HG03520 (cell line): Measurements from ENCODE around the gene FA2H.

ENCODE experiments used
- ATAC-seq: cut with Tn5 transposase; IDR thresholded peaks from one replicate; pipeline ENCODE4 v1.9.1; 2021; ENCODE audit warnings: mild to moderate bottlenecking, moderate library complexity; ENCODE audit not compliant: unreplicated experiment

FA2H gene

DNA sequence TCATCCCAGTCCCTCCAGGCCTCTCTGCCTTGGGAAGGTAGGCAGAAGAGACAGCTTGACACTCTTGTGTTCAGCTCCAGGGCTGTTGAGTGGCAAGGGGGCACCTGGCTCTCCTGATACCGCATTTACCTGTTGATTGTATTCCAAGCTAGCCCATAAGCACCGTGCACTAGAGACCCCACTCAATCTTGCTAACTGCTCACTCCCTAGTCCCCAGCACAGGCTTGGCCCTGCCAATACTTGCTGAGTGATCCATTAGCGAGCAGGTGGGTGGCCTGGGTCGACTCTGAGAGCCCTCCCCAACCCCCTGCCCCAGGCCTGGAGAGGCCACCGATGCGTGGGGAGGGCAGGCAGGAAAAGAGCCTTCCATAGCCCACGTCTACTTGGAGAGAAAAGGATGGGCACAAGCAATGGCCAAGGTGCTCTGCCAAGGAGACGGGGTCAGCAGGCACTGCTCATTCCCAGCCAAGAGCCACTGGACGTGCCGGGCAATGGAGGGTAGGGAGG lies 29.5 kb downstream of the FA2H start:
- ATAC-seq: no peak

GRCh38 chr16:74744566-74744965 lies 30.1 kb downstream of the FA2H start:
- no peak for ATAC-seq

DNA sequence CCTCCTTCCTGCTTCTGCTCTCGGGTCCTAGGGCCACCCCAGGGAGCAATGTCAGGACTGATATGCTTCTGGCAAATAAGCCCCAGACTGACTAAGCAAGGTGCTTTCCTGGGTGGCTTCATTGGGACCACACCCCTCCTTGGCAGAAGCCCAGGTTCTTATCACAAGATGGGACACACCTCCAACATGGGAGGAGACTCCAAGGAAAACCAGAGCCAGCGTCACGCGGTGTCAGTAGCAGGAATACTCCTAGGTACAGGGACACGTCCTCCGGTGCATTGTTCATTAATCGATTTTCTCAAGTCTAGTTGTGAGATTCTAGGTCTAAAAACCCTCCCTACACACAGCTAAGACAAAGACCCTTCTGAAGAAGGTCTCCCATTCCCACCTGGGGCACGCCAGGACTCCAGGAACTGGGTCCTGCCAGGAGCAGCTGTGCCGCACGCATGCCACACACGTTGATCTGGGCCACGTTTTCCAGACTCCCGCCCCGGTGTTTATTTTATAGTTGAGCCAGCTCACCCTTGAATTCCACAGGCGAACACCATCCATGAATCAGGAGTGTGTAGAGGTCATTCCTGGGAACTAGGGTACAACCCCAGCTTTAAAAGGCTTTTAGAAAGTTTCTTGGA lies 30.8 kb downstream of the FA2H start:
- no peak for ATAC-seq

DNA sequence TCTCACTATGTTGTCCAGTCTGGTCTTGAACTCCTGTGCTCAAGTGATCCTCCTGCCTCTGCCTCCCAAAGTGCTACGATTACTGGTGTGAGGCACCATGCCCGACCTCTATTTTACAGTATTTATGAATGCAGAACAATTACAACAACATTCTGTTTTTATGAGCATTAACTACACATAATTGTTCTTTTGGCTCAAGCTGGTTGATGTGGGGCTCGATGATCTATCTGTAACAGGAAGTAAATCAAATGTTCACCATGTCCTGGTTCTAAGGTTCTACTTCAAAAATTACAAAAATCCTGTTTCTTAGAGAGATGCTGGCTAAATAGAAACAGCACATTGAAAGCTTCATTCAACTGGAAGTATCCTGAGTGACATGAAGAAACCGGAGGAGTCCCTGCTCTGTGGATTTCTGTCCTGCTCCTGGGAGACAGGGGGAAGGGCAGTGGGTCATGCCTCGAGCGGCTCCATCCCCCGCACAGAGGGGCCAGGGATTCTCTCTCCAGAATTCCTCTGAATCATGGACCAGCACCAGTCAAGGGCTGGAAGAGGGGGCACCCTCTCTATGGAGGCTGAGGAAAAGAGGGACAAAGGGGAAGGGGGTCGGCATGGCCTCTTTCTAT lies 31.5 kb downstream of the FA2H start:
- ATAC-seq: no peak

DNA sequence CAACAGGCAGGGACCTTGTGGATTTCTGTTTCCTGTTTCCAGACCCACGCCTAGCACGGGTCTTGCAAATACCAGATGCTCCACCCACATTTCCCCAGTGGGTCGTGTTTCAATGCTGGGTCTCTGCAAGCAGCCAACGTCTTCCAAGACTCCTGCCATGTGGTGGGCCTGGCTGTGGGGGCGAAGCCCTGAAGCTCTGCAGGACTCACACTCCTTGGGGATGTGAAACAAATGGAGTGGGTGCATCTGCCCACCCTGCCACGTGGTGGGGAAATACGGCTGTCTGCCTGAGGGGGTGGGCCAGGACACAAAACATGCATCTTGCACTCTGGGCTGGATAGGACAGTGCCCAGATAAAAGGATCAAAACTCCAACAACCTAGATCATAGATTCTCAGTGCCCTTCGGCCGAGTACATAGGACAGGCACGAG lies 32.6 kb downstream of the FA2H start:
- no peak for ATAC-seq

- no peak for ATAC-seq
These were observed 33.8 kb downstream of the FA2H start for GRCh38 chr16:74740795-74741304.

GRCh38 chr16:74739275-74739674 lies 35.3 kb downstream of the FA2H start:
- ATAC-seq: no peak

DNA sequence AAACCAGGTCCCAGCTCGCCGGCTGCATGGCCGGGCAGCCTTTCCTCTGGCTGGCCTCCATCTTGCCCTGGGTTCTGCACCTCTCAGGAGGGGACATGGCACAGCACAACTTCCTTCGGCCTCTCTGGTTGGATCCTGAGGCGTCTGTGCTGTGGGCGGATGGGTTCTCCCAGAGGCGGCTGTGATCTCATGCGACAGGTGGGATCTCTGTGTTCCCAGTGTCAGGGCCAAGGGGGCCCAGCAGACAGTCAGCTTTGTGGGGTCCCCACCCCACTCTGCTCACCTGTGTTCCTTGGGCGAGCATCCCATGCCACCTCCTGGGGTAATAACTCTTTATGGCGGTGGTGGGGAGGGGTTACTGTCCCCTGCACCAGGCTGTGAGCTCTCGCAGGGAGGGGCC lies 35.8 kb downstream of the FA2H start:
- ATAC-seq: no peak

DNA sequence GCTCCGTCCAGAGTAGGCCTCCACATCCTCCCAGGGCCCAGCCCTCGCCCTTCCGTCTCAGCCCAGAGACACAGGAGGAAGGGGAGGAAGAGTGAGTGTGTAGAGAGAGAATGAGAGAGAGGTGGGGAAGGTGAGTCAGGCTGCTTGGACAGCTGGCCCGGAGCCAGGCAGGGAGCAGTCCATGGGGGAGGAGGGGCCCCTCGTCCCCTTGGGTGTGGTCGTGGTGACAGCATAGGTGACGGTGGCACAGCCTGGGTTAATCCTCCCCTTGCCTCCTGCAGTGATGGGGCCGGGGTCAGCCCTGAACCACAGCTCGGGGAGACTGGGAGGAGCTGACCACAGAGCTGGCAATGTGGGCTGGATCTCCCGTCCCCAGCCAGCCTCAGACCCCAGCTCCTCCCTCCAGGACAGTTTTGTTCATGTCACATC lies 36.5 kb downstream of the FA2H start:
- no peak for ATAC-seq

GRCh38 chr16:74737521-74737920 lies 37.1 kb downstream of the FA2H start:
- no peak for ATAC-seq

DNA sequence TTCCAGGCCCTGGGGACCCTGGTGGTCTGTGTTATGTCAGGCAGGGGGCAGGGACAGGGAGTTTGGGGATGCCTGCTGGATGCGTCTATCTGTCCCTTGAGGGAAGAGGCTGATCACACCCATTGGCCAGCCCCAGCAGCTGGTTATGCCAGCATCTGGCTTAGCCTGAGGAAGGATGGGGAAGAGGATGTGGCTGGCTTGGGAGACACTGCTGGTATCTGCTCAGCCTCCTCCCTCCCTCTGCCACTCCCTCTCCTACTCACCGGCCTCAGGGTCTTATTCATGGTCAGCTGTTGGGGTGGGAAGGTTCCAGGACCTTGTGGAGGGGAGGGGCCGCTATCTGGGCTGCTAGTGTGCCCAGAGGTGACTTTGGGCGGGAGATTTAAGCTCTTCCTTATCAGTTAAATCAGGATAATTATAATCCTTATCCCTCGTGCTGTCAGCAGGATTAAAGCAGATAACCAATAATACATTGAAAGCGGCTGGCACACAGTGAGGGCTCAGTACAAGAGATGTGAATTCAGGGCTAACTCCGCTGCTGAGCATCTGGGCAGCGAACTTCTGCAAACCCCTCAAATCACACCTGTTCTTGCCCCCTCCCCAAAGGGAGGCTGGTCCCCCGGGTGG lies 38.0 kb downstream of the FA2H start:
- no peak for ATAC-seq

GRCh38 chr16:74735554-74735953 lies 39.1 kb downstream of the FA2H start:
- ATAC-seq: no peak

- ATAC-seq: no peak
These were observed 39.5 kb downstream of the FA2H start for GRCh38 chr16:74735162-74735452.

DNA sequence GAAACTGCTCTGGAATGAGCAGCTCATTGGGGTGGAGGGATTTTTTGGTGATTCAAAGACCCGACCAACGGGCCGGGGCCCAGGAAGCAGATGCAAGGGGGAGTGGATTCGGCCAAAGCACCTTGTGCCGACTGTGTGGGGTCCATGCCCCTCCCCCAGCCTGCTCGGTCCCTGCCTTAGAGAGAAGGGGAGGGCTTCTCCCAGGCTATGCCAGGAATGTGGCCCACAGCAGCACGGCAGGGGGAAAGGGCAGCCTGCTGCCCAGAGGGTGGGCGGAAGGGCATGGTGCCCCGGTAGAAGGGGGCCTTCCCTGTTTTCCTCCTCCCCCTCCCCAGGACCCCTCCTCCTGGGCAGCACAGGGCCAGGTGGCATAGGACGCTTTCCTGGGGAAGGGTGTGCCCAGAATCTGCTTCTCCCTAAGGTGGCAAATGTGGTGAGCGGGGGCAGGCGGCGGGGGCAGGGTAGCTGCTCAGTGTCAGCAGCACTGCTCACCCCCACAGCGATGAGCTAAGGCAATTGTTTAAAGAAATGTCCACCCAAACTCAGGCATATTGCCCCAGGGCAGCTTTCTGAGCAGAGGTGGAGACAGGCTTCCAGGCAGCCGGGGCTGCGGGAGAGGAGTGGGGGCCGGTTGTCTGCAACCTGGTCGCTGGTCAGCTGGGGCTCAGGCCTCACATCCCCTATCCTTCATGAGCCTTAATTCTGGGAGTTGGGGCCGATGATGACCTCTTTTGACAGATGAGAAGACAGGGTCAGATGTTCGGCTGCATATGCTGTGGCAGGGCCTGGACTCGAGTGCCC lies 40.1 kb downstream of the FA2H start:
- no peak for ATAC-seq

- no peak for ATAC-seq
These were observed 41.8 kb downstream of the FA2H start for GRCh38 chr16:74732707-74733350.

GRCh38 chr16:74731853-74732477 lies 42.7 kb downstream of the FA2H start:
- no peak for ATAC-seq

- no peak for ATAC-seq
These were observed 44.6 kb downstream of the FA2H start for GRCh38 chr16:74729783-74730683.

- no peak for ATAC-seq
These were observed 46.7 kb downstream of the FA2H start for GRCh38 chr16:74727903-74728302.

- no peak for ATAC-seq
These were observed 47.9 kb downstream of the FA2H start for GRCh38 chr16:74726716-74727115.
